GM23338 (cell line): ENCODE results near the gene KRT12. TPM values are rescaled to one million over a fixed set of nuclear protein-coding genes. Genes with fewer than 3 reads are reported as not detected.

Source experiments
- ATAC-seq: fragments of 200-7000 bp; cut with Tn5 transposase; 3 replicates; pipeline ENCODE4 v1.9.1; 2020
- DNase-seq: peaks from one replicate; pipeline ENCODE4 v3.0.0-alpha.2; 2015; ENCODE audit warnings: low spot score
- H2AFZ ChIP-seq: fragments of 200-600 bp; sonication (generic); 2 replicates; pipeline ENCODE4 v1.8.0; 2016; ENCODE audit warnings: antibody characterized with exemption, mild to moderate bottlenecking, moderate library complexity
- H3F3A ChIP-seq: fragments of 200-600 bp; sonication (generic); replicated peaks from 2 replicates; pipeline ENCODE4 v1.8.0; 2017; ENCODE audit warnings: antibody characterized with exemption, mixed run types, low read depth
- H3K27ac ChIP-seq: fragments of 200-600 bp; sonication (generic); 2 replicates; pipeline ENCODE4 v1.6.1; 2016; ENCODE audit warnings: low read depth
- H3K27me3 ChIP-seq: fragments of 200-600 bp; sonication (generic); 2 replicates; pipeline ENCODE4 v1.8.0; 2016; ENCODE audit warnings: mild to moderate bottlenecking, mixed run types, moderate library complexity; ENCODE audit not compliant: insufficient read depth
- H3K36me3 ChIP-seq: fragments of 200-600 bp; sonication (generic); 2 replicates; pipeline ENCODE4 v1.8.0; 2016; ENCODE audit warnings: mild to moderate bottlenecking; ENCODE audit not compliant: insufficient read depth
- H3K4me1 ChIP-seq: fragments of 200-600 bp; sonication (generic); 2 replicates; pipeline ENCODE4 v1.8.0; 2016; ENCODE audit warnings: mild to moderate bottlenecking, moderate library complexity; ENCODE audit not compliant: insufficient read depth
- H3K4me2 ChIP-seq: fragments of 200-600 bp; sonication (generic); 2 replicates; pipeline ENCODE4 v1.7.1; 2017; ENCODE audit warnings: mixed run types
- H3K4me3 ChIP-seq: fragments of 200-600 bp; sonication (generic); 2 replicates; pipeline ENCODE4 v1.6.1; 2016; ENCODE audit warnings: mixed run types
- H3K79me2 ChIP-seq: fragments of 200-600 bp; sonication (generic); replicated peaks from 2 replicates; pipeline ENCODE4 v1.8.0; 2017; ENCODE audit warnings: mild to moderate bottlenecking; ENCODE audit not compliant: insufficient read depth
- H3K9me2 ChIP-seq: fragments of 200-600 bp; sonication (generic); 2 replicates; pipeline ENCODE4 v1.8.0; 2017; ENCODE audit not compliant: insufficient read depth
- H4K20me1 ChIP-seq: fragments of 200-600 bp; sonication (generic); replicated peaks from 2 replicates; pipeline ENCODE4 v1.8.0; 2017; ENCODE audit warnings: mild to moderate bottlenecking; ENCODE audit not compliant: insufficient read depth
- H3K27ac Mint-ChIP-seq: 2 replicates; pipeline ENCODE4 v1.8.0; 2020; ENCODE audit warnings: inconsistent platforms, mild to moderate bottlenecking, moderate library complexity, mixed read lengths
- H3K27me3 Mint-ChIP-seq: 3 replicates; pipeline ENCODE4 v1.8.0; 2022; ENCODE audit warnings: low read depth, mild to moderate bottlenecking, moderate library complexity, mixed read lengths, inconsistent platforms; ENCODE audit not compliant: insufficient read depth, poor library complexity
- H3K36me3 Mint-ChIP-seq: 3 replicates; pipeline ENCODE4 v1.8.0; 2021; ENCODE audit warnings: low read depth, mild to moderate bottlenecking, inconsistent platforms, moderate library complexity, mixed read lengths
- H3K4me1 Mint-ChIP-seq: 3 replicates; pipeline ENCODE4 v1.8.0; 2020; ENCODE audit warnings: mild to moderate bottlenecking, inconsistent platforms, mixed read lengths
- H3K4me3 Mint-ChIP-seq: 3 replicates; pipeline ENCODE4 v1.8.0; 2021; ENCODE audit warnings: moderate library complexity, mild to moderate bottlenecking, inconsistent platforms, mixed read lengths
- H3K9me3 Mint-ChIP-seq: 3 replicates; pipeline ENCODE4 v1.8.0; 2020; ENCODE audit warnings: moderate library complexity, mild to moderate bottlenecking, inconsistent platforms, mixed read lengths
- EZH2 ChIP-seq: fragments of 200-600 bp; sonication (generic); IDR thresholded peaks from one replicate; pipeline ENCODE4 v1.8.0; 2017; ENCODE audit warnings: antibody characterized with exemption, mild to moderate bottlenecking, low read depth; ENCODE audit not compliant: unreplicated experiment
- NANOG ChIP-seq: IDR thresholded peaks from 2 replicates; pipeline ENCODE4 v1.6.1; 2016; ENCODE audit warnings: antibody characterized with exemption, borderline replicate concordance
- POLR2AphosphoS5 ChIP-seq: IDR thresholded peaks from 2 replicates; pipeline ENCODE4 v1.6.1; 2016; ENCODE audit warnings: antibody characterized with exemption, low read depth
- STAT1 ChIP-seq: IDR thresholded peaks from one replicate; pipeline ENCODE4 v1.6.1; 2016; ENCODE audit warnings: antibody characterized with exemption; ENCODE audit not compliant: unreplicated experiment
- ZNF114 ChIP-seq: fragments of 250-450 bp; sonication (Bioruptor Pico); IDR thresholded peaks from 2 replicates; pipeline ENCODE4 v1.5.0; 2020; ENCODE audit warnings: mild to moderate bottlenecking, moderate library complexity
- ZNF331 ChIP-seq: fragments of 250-450 bp; sonication (Bioruptor Pico); IDR thresholded peaks from 2 replicates; pipeline ENCODE4 v1.5.0; 2020; ENCODE audit warnings: low read depth, mild to moderate bottlenecking, moderate library complexity
- polyA plus RNA-seq: library from polyadenylated mRNA; unstranded; fragments of >200 nt; fragmentation: Nextera tagmentation; extraction: Ambion mirVana; gene quantifications from 2 replicates; pipeline ENCODE4 v1.2.1, GENCODE V29; 2016
- total RNA-seq: library from RNA; depleted of rRNA; stranded (reverse); fragments of >200 nt; shearing (Covaris generic); gene quantifications from 2 replicates; pipeline ENCODE4 v1.2.3, GENCODE V29; 2014
- TF ChIP-seq, protein P1 (sequence below), 2 experiments: fragments of 200-600 bp in 1 of 2; sonication (generic) in 1 of 2; conservative IDR thresholded peaks; 2 replicates each; pipeline versions ENCODE4 v1.5.1 to v1.6.1; 2016 to 2017; ENCODE audit warnings: antibody characterized with exemption in 2 of 2, low read depth in 2 of 2, mild to moderate bottlenecking in 2 of 2, moderate library complexity in 1 of 2

KRT12 gene
- total and polyA plus RNA-seq, 2 experiments from 2014 or later = not detected

GRCh38 chr17:40883626-40884334, 16.8 kb upstream of the KRT12 start:
- Histone ChIP-seq H3K27ac (no peak overlapping the region), H3K4me2 (no peak overlapping the region), H3K36me3 (no peaks in the 10 kb centered on the region), H3F3A (no peaks in the 10 kb centered on the region), H2AFZ (no peak overlapping the region), H3K4me1 (no peaks in the 10 kb centered on the region), H3K27me3 (no peaks in the 10 kb centered on the region), H3K4me3 (no peak overlapping the region), H3K9me2 (no peaks in the 10 kb centered on the region; the same call in 1 of the 2 replicates), H4K20me1 (no peaks in the 10 kb centered on the region), H3K79me2 (no peaks in the 10 kb centered on the region)
- DNase-seq = no peak
- H3K36me3 Mint-ChIP-seq = no peaks in the 10 kb centered on the region
- no peaks in the 10 kb centered on the region for H3K27me3 Mint-ChIP-seq
- H3K4me3 Mint-ChIP-seq = no peak overlapping the region
- H3K27ac Mint-ChIP-seq = no peak overlapping the region
- no peaks in the 10 kb centered on the region for H3K9me3 Mint-ChIP-seq
- no peak for TF ChIP-seq STAT1
- no peak for TF ChIP-seq POLR2AphosphoS5
- TF ChIP-seq EZH2 = no peak
- no peak for TF ChIP-seq ZNF331 (CRISPR knock-in tag)
- no peak for TF ChIP-seq NANOG
- TF ChIP-seq, protein P1, sequence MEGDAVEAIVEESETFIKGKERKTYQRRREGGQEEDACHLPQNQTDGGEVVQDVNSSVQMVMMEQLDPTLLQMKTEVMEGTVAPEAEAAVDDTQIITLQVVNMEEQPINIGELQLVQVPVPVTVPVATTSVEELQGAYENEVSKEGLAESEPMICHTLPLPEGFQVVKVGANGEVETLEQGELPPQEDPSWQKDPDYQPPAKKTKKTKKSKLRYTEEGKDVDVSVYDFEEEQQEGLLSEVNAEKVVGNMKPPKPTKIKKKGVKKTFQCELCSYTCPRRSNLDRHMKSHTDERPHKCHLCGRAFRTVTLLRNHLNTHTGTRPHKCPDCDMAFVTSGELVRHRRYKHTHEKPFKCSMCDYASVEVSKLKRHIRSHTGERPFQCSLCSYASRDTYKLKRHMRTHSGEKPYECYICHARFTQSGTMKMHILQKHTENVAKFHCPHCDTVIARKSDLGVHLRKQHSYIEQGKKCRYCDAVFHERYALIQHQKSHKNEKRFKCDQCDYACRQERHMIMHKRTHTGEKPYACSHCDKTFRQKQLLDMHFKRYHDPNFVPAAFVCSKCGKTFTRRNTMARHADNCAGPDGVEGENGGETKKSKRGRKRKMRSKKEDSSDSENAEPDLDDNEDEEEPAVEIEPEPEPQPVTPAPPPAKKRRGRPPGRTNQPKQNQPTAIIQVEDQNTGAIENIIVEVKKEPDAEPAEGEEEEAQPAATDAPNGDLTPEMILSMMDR (conservative IDR thresholded peaks at IDR 0.05; ENCODE audit: low read depth in 2 of 2) = no peak
- TF ChIP-seq ZNF114 (CRISPR knock-in tag) = no peak
- ATAC-seq = no peak
- no peaks in the 10 kb centered on the region for H3K4me1 Mint-ChIP-seq

- Histone ChIP-seq H3K27me3 (no peaks in the 10 kb centered on the region), H3K36me3 (no peaks in the 10 kb centered on the region), H3K79me2 (no peaks in the 10 kb centered on the region), H3K4me3 (no peak overlapping the region), H2AFZ (no peak overlapping the region), H3K27ac (no peak overlapping the region), H3K4me1 (no peaks in the 10 kb centered on the region), H3K4me2 (no peak overlapping the region), H3K9me2 (no peaks in the 10 kb centered on the region; the same call in none of the 2 replicates), H4K20me1 (no peaks in the 10 kb centered on the region), H3F3A (no peaks in the 10 kb centered on the region)
- no peaks in the 10 kb centered on the region for H3K9me3 Mint-ChIP-seq
- ATAC-seq (no peak), DNase-seq (no peak)
- 0 out of 3 replicates have a peak, but pooled peaks cover 2% of the 10 kb centered on the region for H3K4me1 Mint-ChIP-seq
- H3K36me3 Mint-ChIP-seq = no peaks in the 10 kb centered on the region
- H3K27me3 Mint-ChIP-seq = no peaks in the 10 kb centered on the region
- no peak overlapping the region for H3K4me3 Mint-ChIP-seq
- H3K27ac Mint-ChIP-seq = no peak overlapping the region
- TF ChIP-seq POLR2AphosphoS5 = no peak
- TF ChIP-seq, protein P1 (conservative IDR thresholded peaks at IDR 0.05; ENCODE audit: low read depth in 2 of 2) = no peak
- no peak for TF ChIP-seq ZNF114 (CRISPR knock-in tag)
Measured at GRCh38 chr17:40883031-40883430, 16.0 kb upstream of the KRT12 start.
